IPS DF 4.7 (cell line): ENCODE data around the gene UPF3A.
"Not testable (repeated sequence)": the region's sequence is repeated elsewhere in the genome, so short reads cannot be mapped to it uniquely, and the experiment has no call there.

Experiments used
- DNase-seq: peaks from one replicate; pipeline ENCODE4 v3.0.0-alpha.2; 2013; ENCODE audit warnings: low spot score; ENCODE audit errors: extremely low read depth

Gene UPF3A

GRCh38 chr13:114304346-114305034 lies 23.1 kb downstream of the UPF3A start:
- no peak for DNase-seq

GRCh38 chr13:114309086-114309485 lies 27.7 kb downstream of the UPF3A start:
- no peak for DNase-seq

GRCh38 chr13:114309806-114310410 lies 28.5 kb downstream of the UPF3A start:
- no peak for DNase-seq

GRCh38 chr13:114310956-114311355 lies 29.6 kb downstream of the UPF3A start:
- no peak for DNase-seq

GRCh38 chr13:114311387-114311786 lies 30.0 kb downstream of the UPF3A start:
- DNase-seq, result no peak

- DNase-seq, result no peak
These were observed 30.5 kb downstream of the UPF3A start for GRCh38 chr13:114311908-114312307.

- DNase-seq, result no peak
These were observed 31.9 kb downstream of the UPF3A start for GRCh38 chr13:114313061-114313860.

GRCh38 chr13:114314074-114314912 lies 32.9 kb downstream of the UPF3A start, which contains the start of gene CHAMP1:
Gene CHAMP1, plus strand, starts transcription at chr13:114314503. Its CDS starts 9,340 bp downstream, at chr13:114323843.
- peak; percentile 81 for DNase-seq

- no peak for DNase-seq
These were observed 33.8 kb downstream of the UPF3A start for GRCh38 chr13:114315074-114315785.

- DNase-seq, result no peak
These were observed 37.2 kb downstream of the UPF3A start for GRCh38 chr13:114318624-114319023.

- DNase-seq, result no peak
These were observed 38.1 kb downstream of the UPF3A start for GRCh38 chr13:114319441-114319913.

GRCh38 chr13:114320065-114320464 lies 38.7 kb downstream of the UPF3A start:
- DNase-seq, result no peak

GRCh38 chr13:114321256-114321655 lies 39.9 kb downstream of the UPF3A start:
- no peak for DNase-seq

GRCh38 chr13:114323349-114323748 lies 41.9 kb downstream of the UPF3A start:
- DNase-seq, result no peak

- DNase-seq, result no peak
These were observed 42.9 kb downstream of the UPF3A start for GRCh38 chr13:114324334-114324733.

GRCh38 chr13:114325729-114326128 lies 44.3 kb downstream of the UPF3A start:
- no peak for DNase-seq

GRCh38 chr13:114328034-114328433 lies 46.6 kb downstream of the UPF3A start:
- DNase-seq, result no peak

- no peak for DNase-seq
These were observed 47.2 kb downstream of the UPF3A start for GRCh38 chr13:114328595-114328994.

GRCh38 chr13:114330086-114330485 lies 48.7 kb downstream of the UPF3A start:
- no peak for DNase-seq

GRCh38 chr13:114333881-114334280 lies 52.5 kb downstream of the UPF3A start:
- DNase-seq, result not testable (repeated sequence)
